ENCODE measurements around the gene ADAP1. TPM values are rescaled to one million over a fixed set of nuclear protein-coding genes. Genes with fewer than 3 reads are reported as not detected.

ADAP1 gene
- total RNA-seq, 1 experiment from 2014 or later = 34.0 TPM

DNA sequence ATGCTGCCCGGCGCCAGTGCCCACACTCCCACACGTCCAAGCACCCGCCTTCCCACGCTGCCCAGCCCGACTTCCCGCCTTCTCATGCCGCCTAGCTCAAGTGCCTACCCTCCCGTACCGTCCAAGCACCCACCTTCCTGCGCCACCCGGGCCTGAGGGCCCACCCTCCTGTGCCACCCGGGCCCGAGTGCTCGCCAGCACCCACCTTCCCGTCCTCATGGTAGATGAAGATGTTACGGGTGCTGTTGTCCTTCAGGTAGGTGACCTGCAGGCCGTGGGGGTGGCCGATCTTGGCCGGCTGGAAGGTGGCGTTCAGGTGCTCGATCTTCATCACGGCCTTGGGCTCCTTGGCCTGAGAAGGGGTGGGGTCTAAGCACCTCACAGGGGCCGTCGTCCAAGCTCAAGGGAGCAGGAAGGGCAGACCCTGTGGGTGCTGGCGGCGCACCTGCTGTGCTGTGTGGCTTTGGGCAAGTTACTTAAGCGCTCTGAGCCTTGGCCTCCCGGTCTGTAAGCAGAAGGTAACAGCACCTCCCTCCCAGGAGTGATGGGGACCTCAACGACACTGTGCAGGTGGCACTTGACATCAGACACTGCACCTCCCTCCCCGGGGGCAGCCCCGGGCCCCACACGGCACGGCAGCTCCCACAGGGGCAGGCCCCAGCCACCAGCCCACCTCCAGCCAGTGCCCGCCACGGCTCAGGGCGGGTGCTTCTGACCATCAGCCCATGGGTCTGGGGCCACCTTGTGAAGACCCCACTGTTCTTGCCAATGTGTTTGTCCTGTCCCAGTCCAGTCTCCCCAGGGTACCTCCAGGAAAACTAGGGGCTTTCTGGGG is 50.3 kb downstream of the ADAP1 start:
- Histone ChIP-seq H3K27ac (ENCODE audit: low read depth, low read length) (no peak overlapping the region), H3K79me2 (ENCODE audit: insufficient read depth, low read length) (no peaks in the 10 kb centered on the region), H2AFZ (ENCODE audit: low read depth, low read length, poor library complexity, severe bottlenecking) (no peak overlapping the region), H3K36me3 (ENCODE audit: control insufficient read depth in 1 of 2, insufficient read depth in 2 of 2, low read length in 2 of 2) (no peaks in the 10 kb centered on the region), H3K4me3 (replicated peaks in 1 of 2; ENCODE audit: low read depth in 1 of 2, low read length in 2 of 2) (no peak overlapping the region), H3K9ac (ENCODE audit: low read length) (no peak overlapping the region), H4K20me1 (ENCODE audit: insufficient read depth) (no peaks in the 10 kb centered on the region), H3K9me2 (ENCODE audit: insufficient read depth) (no peaks in the 10 kb centered on the region), H3K4me1 (ENCODE audit: control insufficient read depth in 1 of 2, insufficient read depth in 2 of 2, low read length in 2 of 2) (peaks cover 7 to 9% of the 10 kb centered on the region in 2 experiments), H3K4me2 (ENCODE audit: low read length) (no peak overlapping the region), H3K27me3 (ENCODE audit: insufficient read depth, low read length) (0 out of 2 replicates have a peak, but pooled peaks cover 2% of the 10 kb centered on the region), H3K9me3 (ENCODE audit: control insufficient read depth in 1 of 2, insufficient read depth in 1 of 2, low read depth in 1 of 2, low read length in 2 of 2) (no peaks in the 10 kb centered on the region)
- ChIA-PET POLR2A (no interaction called here), CTCF (no interaction called here), RAD21 (ENCODE audit: low non-redundant PET in 1 of 2, low total read pairs in 2 of 2, uncharacterized antibody in 2 of 2, unreplicated experiment in 2 of 2) (no interaction called here)
- DNase-seq (ENCODE audit: low read depth, low spot score) (no peak), ATAC-seq (no peak)
- TF ChIP-seq, protein P1, sequence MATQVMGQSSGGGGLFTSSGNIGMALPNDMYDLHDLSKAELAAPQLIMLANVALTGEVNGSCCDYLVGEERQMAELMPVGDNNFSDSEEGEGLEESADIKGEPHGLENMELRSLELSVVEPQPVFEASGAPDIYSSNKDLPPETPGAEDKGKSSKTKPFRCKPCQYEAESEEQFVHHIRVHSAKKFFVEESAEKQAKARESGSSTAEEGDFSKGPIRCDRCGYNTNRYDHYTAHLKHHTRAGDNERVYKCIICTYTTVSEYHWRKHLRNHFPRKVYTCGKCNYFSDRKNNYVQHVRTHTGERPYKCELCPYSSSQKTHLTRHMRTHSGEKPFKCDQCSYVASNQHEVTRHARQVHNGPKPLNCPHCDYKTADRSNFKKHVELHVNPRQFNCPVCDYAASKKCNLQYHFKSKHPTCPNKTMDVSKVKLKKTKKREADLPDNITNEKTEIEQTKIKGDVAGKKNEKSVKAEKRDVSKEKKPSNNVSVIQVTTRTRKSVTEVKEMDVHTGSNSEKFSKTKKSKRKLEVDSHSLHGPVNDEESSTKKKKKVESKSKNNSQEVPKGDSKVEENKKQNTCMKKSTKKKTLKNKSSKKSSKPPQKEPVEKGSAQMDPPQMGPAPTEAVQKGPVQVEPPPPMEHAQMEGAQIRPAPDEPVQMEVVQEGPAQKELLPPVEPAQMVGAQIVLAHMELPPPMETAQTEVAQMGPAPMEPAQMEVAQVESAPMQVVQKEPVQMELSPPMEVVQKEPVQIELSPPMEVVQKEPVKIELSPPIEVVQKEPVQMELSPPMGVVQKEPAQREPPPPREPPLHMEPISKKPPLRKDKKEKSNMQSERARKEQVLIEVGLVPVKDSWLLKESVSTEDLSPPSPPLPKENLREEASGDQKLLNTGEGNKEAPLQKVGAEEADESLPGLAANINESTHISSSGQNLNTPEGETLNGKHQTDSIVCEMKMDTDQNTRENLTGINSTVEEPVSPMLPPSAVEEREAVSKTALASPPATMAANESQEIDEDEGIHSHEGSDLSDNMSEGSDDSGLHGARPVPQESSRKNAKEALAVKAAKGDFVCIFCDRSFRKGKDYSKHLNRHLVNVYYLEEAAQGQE (IDR thresholded peaks at IDR 0.05; ENCODE audit: low read depth) = no peak
- TF ChIP-seq EZH2 (IDR thresholded peaks at IDR 0.05) (no peak), ELF1 (IDR thresholded peaks at IDR 0.05; ENCODE audit: borderline replicate concordance, low read depth) (no peak), TCF7L2 (IDR thresholded peaks at IDR 0.05; ENCODE audit: borderline replicate concordance, extremely low read depth, insufficient read depth, insufficient read length) (no peak), CEBPB (IDR thresholded peaks at IDR 0.05; ENCODE audit: low read depth) (no peak)
- no TSS peak for BruUV-seq (replicated peaks)
- intact Hi-C loops (cut with micrococcal nuclease) = loop anchor here (10.0 kb wide), 1 partner anchor 161 kb away; no protein-coding TSS in a partner anchor
